HG02938 (cell line): ENCODE measurements around the gene URB1.
"Not testable (repeated sequence)": the region's sequence is repeated elsewhere in the genome, so short reads cannot be mapped to it uniquely, and the experiment has no call there.

ENCODE experiments used
- ATAC-seq: cut with Tn5 transposase; IDR thresholded peaks from one replicate; pipeline ENCODE4 v1.9.1; 2021; ENCODE audit warnings: mild to moderate bottlenecking, moderate library complexity; ENCODE audit not compliant: unreplicated experiment

URB1 gene

DNA sequence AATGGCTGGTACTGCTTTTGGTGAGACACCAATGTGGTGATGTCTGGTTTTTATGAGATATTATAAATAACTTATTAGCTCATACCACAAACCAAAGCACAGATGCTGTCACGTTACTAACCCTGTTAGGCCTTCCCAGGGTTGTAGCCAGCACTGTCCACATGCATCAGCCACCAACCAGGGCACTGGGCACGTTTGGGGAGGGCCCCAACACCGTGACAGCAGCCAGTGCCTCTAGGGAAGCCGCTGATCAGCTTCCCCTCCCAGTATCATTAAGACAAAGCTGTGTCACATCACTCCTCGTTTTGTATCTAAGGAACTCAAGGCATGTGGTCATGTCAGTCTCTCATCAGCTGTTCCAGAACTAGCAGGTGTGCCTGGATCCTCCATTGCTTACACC is 13.9 kb downstream of the URB1 start:
- no peak for ATAC-seq

DNA sequence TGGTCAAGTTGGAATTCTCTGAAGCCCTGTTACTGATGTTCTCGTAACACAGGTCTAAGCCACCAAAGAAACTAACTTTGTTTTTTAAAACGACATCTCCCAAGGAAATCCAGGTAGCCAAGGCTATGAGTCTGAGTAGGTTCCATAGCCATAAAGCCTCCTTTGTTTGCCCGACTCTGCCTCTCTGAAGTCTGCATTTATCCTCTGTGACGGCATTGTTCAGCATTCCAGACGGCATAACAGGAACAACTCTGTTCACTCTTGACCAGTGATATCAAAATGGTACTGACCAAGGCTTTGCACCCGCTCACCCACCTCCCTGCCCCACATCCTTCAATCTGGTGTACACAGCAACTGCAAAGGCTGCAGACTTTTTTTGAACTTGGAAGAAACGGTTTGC is 14.8 kb downstream of the URB1 start:
- ATAC-seq = no peak

DNA sequence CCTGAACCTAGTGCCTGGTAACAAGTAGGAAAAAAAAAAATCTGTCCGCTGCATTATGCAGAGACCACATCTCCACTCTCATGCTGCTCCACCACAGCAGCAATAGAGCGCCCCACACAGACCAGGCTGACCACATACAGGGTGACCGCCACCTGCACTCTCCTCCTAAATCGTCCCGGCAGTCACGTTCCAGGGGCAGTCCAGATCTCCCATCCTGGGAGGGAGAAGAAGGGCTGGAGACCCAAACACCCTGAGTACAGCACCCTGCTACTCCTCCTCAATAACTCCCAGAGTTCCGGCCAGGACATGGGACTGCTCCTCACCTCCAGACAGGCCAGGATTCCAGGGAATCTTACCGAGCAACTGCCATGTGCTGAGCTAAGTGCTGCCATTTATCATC is 15.3 kb downstream of the URB1 start:
- no peak for ATAC-seq

DNA sequence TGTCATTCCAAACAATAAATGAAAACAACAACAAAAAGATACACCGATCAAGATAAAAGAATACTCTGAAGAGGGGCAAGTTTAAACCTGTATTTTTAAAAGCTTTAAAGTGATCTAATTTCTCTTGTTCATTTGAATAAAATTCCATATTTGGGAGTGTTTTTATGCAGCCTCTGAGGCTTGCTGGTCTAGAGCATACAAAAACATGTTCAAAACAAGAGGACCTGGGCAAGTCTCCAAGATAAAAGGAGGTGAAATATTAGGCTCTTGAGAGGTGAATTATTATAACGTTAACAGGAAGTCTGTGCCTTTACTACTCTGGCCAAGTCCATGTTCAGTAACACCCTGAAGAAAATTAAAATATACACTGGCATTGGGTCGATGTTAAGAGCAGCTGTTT is 20.1 kb downstream of the URB1 start:
- ATAC-seq = no peak

DNA sequence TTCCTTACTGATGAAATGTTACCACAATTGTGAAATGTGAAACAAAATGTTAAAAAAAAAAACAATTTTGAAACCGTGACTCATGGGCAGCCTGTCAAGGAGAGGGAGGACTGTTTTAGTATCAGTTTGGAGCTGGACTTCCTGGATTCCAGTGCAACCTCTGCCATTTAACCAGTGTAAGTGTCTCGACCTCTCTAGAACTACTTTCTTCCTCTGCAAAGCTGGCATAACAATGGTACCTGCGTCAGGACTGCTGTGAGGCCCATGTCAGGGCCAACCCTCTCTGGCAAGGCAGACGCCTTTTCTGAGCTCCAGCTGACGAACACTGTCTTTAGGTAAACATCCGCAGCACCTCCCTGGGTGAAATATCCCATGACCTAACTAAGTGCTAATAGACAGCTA is 20.9 kb downstream of the URB1 start:
- ATAC-seq = no peak

DNA sequence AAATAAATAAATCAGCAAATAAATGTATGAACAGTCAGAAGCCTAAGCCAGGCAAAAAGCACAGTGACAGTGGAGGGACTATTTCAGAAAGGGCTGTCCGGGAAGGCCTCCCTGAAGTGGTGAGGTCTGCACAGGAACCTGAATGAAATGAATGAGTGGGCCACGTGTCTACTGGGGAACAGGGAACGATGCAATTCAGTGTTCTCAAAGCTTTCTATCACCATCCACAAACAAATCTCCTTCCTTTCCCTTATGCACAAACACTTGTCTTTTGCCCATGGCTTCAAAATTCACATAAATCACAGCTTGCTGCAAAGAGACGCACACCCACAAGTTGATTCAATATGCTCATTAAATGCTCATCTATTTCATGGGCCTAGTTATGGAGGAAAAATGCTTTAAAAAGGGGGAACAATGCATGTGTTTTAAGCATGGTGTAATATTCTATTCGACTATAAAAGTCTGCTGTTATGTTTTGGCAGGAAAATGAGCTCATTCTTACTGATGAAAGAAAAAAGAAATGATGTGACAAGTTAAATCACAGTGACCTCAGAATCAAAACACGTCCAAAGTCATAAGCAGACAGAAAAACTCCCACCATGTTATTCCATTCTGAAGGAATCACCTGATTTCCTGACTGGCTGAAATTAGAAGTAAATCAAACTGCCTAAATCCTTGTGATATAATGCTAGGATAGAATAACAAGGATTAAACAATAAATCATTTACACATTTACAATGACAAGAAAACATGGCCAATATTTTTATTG is 21.6 kb downstream of the URB1 start:
- ATAC-seq = no peak

DNA sequence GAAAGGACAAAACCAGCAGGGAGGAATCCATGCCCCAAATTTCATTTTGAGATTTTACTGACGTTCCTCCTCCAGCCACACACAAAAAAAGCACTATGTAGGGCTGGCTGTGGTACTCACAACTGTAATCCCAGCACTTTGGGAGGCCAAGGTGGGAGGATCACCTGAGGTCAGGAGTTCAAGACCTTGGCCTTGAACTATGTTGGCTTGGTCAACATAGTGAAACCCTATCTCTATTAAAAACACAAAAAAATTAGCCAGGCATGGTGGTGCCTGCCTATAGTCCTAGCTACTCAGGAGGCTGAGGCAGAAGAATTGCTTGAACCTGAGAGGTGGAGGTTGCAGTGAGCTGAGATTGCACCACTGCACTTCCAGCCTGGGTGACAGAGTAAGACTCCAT is 23.9 kb downstream of the URB1 start:
- not testable (repeated sequence) for ATAC-seq

DNA sequence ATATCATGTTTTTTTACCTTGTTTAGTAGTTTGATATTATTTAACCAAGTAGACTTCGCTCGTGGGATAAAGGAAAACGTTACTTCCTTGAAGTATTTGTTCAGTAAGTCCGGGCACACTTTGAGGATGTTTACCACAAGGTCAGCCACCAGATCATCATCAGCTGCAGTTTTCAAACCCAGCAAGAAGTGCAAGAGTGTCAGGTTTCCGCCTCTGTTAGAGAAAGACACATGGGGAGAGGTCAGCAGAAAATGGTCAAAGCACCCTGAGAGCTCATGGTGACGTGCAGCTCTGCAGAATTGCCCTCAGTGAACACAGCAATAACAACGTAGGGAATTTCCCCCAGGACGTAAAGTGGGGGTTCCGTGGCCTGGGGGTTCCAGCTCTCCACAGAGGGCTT is 24.4 kb downstream of the URB1 start:
- ATAC-seq = no peak

DNA sequence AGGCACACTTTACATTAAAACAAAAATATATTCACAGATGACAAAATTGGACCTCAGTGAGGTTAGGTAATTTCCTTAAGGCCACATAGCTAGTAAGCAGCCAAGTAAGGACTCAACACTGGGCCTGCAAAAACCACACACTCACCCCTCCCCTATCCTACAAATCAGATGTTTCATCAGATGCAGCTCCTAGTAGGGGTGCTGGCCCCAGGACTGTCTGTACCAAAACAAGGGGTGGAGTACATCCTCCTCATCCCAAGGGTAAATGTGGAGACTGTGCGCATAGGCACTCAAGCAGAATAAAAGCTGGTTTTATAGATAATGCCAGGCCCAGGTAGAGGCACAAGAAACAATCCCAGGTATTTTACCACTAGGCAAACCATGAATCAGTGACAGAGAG is 25.7 kb downstream of the URB1 start:
- no peak for ATAC-seq

DNA sequence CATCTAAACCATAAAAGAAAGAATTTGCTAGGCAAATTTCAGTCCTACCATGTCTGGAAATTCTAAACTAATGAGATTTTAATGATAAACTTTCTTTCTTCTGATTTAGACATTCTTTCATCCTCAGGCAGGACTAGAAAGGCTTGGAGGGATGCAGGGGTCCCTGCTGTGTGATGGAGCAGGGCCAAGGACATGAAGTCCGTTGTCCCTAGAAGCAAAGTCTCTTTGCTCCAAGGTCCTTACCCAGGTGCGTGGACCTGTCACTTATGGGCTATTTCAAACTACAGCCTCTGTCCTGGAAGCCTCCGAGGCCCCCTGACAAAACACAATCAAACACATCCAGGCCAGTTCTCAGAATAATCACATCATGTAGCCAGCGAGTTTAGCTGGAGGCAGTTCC is 26.6 kb downstream of the URB1 start:
- ATAC-seq = no peak

DNA sequence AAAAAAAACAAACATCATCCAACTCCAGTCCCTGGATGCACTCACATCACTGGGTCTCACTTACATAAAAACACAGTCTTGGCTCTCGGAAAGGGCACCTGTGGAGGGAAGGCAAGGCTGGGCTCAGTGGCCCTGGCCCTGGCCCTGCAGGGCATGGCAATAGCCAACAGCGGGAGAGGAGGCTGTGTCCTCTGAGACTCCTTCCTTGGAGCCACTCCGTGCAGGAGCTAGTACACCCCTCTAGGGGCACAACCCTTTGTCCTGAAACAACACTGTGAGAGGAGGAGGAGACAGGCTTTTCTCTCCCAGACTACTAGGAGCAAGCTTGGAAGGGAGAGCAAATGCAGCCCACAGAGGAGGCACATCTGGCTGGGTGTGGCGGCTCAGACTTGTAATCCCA is 28.0 kb downstream of the URB1 start:
- ATAC-seq = no peak

DNA sequence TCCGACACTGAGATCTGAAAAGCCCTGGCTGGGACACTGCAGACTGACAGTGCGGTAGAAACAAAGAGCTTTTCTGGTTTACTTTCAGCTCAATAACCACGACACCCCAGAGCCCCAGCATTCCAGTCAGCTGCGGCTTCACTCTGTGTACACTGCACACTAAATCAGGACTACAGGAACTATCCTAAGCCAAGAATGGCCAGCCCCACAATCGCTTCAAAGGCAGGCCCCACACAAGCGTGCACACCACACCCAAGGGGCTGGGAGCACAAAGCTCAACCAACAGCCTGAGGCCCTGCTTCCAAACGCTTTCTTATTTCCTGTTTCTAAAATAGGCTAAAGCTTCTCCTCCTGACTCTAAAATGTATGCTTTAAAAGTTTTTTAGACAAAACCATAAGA is 28.4 kb downstream of the URB1 start:
- ATAC-seq = no peak

DNA sequence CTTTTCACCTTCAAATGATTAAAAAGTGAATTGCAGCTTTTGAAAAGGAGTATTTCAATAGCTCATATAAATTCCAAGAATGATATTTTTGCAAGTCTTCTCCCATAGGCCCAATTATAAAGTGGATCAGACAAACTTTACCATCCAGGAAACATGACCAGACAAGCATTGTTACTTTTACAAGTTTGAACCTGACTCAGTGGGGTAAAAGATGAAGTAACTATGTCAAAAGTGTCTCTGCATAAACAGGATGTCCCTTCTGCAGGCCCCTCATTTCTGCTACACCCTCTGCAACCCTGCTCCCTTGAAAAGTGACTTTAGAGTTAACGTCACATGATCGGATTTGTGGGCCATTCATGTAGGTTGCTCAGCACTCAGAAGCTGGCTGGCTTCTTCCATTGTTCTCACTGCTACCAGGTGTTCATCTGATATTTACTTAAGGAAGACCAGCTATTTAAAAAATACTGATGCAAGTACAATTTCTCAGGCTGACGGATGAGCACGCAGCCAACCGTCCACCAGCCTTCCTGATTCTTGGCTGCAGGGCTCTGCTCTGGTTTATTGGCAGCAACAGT is 32.3 kb downstream of the URB1 start:
- ATAC-seq = no peak

DNA sequence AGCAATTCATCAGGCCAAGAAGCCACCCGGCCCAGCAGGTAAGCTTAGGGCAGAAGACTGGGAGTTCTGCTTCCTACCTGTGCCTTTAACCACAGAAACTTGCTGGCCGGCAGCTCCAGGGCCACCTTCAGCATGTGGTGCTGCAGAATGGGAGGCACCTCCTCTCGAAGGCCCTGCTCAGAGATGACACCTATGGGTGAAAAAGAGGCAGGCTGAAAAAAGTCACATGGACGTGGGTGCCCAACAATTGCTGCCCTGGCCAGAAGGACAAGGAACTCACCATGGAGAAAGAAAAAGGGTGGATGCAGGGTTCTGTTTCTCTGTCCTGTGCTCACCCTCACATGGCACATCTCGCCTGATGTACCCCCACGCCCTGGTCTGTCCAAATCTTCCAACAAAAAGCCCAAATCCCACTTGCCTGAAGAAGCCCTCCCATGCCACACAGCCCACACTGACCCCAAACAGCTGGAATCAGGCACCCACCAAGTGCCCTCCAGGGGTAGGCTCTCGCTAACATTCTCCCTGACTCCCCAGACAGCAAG is 33.0 kb downstream of the URB1 start:
- ATAC-seq = no peak

DNA sequence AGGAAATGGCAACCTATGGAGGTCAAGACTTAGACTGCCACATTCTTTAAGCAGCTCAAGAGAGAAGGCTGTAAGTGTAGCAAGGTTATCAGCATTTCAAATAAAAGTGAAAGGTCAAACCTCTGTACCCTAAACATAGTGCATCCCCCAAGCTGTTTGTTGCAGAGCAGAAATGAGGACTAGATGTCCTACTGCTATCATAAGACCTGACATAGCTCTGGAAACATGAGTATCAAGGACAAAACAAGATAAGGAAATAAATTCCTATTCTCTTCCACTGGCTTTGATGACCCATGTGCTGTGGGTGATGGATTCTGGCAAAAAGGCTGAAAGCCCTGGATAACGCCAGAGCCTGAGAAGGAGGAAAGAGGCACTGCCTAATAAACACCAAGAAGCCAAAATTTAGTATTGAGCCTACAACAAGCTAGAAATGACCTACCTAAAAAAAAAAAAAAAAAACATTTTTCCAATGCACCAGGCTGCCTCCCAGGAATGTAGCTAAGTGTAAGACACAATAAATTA is 35.9 kb downstream of the URB1 start:
- no peak for ATAC-seq

DNA sequence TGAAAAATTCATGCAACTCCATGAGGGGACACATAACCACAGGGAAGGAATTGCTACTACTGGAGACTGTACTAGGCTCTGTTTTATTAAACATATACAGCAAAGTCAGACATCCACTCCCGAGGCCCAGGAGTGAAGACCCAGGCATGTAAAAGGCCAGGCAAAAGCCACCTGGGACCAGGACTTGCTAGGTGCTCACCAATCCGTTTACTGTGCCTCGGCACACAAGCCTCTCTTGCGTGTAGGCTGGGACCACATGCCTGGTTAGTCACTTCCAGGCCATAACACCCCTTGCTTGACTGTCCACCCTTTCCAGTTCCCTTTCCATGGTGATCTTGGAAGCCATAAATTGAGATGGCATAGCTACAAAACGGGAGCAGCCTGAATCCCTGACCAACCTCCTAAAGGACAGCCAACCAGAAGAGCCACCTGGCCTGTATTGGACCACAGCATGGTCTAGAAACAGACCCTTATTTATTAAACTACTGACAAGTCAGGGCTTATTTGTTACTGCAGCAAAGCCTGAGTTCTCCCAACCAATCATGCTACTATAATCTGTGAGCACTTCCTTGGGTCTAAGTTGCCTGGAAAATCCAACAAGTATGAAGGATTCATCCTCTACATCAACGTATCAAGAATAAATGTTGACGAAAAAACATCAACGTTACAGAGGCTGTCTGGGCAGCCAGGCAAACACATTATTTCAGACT is 39.7 kb downstream of the URB1 start:
- ATAC-seq = no peak

DNA sequence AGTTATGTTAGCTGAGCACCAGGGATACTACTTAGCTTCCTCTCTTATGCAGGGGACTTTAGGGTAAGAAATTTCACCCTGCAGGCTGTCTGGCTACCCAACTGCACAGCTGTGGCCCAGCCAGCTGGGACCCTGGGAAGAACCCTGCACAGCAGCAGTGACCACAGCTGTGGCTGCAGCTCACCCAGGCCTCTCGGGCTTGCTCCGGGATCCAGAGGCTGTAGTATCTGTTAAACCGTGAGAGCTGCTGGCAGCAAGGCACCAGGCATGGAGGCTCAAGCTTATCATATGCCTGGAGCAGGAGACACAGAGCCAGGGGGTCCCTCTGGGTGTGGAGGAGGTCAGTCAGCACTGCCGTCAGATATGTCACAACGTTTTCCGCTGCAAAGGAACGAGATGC is 40.3 kb downstream of the URB1 start:
- no peak for ATAC-seq

DNA sequence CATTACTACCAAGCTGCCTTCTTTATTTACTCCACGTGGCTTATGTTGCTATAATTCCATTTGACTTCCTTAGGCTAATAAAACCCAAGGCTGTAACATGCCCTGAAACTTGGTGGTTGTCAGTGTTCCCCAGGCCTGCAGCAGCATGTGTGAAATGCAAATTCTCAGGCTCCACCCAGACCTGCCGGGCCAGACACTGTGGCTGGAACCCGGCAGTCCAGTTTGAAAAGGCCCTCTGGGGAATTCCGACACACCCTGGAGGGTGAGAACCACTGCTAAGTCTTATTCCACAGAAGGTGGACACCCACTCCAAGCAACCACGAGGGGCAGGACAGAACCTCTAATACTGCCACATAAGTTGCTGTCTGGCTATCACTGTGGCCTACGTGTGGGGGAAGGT is 41.4 kb downstream of the URB1 start:
- ATAC-seq = no peak

DNA sequence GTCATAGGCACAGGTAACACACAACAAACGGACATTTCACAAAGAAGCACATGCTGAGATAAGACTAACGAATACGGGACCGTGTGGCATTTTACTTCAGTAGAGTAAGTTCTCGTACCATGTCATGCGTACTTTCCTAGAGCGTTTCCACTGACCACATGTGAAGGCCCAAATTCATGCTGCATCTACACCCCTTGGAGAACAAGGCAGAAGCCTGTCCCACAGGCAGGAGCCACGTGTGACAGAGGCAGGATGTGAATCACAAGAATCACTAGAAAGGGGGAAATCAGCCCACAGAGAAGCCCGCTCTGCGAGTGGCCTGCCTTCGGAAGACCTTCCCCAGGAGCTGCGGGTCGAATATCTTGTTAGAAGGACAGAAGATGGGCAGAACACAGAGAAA is 41.8 kb downstream of the URB1 start:
- no peak for ATAC-seq

DNA sequence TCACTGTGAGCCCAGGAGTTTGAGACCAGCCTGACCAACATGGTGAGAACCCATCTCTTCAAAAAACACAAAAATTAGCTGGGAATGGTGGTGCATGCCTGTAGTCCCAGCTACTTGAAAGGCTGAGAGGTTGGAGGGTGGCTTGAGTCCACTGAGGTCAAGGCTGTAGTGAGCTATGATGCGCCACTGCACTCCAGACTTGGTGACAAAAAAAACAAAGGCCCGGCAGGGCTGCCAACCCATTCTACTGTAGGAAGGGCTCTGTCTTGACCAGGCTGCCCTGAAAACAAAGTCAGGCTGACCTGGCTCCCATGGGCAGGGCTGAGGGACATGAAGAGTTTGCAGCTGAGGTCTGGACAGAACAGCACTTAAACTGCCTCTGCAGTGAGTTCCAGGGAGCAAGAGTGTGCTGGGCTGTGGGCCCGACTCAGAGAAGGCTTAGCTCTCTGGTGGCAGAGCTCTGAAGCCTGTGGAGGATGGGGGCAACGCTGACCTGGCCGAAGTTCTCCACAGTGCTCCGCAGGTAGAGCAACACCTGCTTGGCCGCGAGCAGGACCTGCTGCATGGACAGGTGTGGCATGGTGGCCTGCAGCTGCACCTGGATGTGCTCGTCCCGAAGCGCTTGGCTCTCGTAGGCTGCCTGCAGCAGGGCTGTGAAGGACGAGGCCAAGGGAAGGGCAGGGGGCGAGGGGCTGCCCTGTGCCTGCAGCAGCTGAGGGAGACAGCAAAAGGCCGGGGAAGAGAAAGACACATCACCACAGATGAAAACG is 42.4 kb downstream of the URB1 start:
- ATAC-seq = no peak

DNA sequence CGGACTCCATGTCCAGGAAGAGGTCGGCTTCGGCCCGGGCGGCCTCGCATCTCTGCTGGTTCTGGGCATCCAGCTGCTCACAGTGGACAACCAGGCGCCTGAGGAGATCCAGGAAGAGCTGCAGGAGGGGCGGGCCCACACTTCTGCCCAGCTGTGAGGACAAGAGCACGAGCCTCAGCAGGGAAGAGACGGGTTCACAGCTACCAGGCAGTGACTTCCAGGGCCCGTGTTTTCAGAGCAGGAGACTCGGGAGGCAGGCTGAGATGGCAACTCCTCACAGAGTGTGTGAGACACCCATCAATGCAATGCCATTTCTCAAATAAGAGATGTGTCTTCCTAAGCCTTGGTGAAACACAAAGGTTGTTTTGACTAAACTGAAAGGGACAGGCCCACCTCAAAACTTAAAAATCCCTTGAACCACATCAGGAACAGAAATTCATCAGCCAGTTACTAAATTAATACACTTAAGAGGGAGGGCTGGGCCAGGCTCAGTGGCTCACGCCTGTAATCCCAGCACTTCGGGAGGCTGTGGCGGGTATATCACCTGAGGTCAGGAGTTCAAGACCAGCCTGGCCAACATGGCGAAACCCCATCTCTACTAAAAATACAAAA is 43.4 kb downstream of the URB1 start:
- ATAC-seq = no peak
